ENCODE measurements around the gene GNL3L. TPM values are rescaled to one million over a fixed set of nuclear protein-coding genes. Genes with fewer than 3 reads are reported as not detected.

Gene GNL3L
- total RNA-seq, 4 donors from 2014 or later: 21.2 to 34.8 (median 24.4) TPM

DNA sequence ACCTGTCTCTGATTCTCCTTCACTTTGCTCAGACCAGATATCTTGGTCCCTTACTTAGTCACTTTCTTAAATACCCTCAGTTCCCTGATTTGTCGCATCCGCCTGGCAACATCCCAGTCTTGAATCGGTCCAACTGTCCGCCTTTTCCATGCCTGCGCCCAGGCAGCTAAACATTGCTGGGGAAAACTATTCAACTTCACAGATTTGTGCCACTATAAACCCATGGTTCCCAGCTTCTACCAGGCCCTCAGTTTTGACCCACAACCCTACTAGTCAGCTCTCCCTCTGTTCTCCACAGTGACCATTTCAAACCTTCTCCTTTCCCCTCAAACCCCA lies 33.5 kb upstream of the GNL3L start:
- peaks cover 0 to 39% (median 3%) of the 10 kb centered on the region in 3 donors for H3K4me1 ChIP-seq
- no peak for DNase-seq
- H3K27me3 ChIP-seq: no peaks in the 10 kb centered on the region
- no peak for TF ChIP-seq POLR2A (IDR thresholded peaks at IDR 0.05)
- TF ChIP-seq, protein P1, sequence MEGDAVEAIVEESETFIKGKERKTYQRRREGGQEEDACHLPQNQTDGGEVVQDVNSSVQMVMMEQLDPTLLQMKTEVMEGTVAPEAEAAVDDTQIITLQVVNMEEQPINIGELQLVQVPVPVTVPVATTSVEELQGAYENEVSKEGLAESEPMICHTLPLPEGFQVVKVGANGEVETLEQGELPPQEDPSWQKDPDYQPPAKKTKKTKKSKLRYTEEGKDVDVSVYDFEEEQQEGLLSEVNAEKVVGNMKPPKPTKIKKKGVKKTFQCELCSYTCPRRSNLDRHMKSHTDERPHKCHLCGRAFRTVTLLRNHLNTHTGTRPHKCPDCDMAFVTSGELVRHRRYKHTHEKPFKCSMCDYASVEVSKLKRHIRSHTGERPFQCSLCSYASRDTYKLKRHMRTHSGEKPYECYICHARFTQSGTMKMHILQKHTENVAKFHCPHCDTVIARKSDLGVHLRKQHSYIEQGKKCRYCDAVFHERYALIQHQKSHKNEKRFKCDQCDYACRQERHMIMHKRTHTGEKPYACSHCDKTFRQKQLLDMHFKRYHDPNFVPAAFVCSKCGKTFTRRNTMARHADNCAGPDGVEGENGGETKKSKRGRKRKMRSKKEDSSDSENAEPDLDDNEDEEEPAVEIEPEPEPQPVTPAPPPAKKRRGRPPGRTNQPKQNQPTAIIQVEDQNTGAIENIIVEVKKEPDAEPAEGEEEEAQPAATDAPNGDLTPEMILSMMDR (IDR thresholded peaks at IDR 0.05): no peak
- no peaks in the 10 kb centered on the region for H3K9me3 ChIP-seq
- H3K36me3 ChIP-seq: no peaks in the 10 kb centered on the region
- H3K4me3 ChIP-seq: peak overlapping the region in 3 of 4 donors; percentile 60 to 74 (median 67)
- WGBS, 2 donors: 27 to 70% methylated on average over 5 of the region's 5 CpGs
- intact Hi-C loops (cut with DNase I): no loop called here
- H3K27ac ChIP-seq: peak overlapping the region in 3 of 4 donors; percentile 80 to 88 (median 81)

DNA sequence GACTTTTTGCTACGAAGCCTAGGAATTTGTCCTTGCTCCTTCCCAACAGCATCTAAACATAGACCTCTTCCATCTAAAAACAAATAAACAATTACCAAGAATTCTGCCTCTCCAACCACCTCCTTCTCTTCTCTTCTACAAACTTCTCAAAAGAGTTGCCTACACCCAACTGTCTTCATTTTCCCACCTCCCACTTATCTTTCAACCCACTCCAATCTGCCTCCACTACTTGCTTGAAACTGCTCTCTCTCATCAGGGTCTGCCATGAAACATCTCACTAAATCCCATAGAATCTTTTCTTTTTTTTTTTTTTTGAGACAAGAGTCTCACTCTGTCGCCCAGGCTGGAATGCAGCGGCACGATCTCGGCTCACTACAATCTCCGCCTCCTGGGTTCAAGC lies 33.1 kb upstream of the GNL3L start:
- H3K9me3 ChIP-seq: no peaks in the 10 kb centered on the region
- WGBS, 2 donors: 80 to 89% methylated on average over 6 of the region's 6 CpGs
- no peak for DNase-seq
- peak overlapping the region in 1 of 4 donors; percentile 81 for H3K27ac ChIP-seq
- no peaks in the 10 kb centered on the region for H3K36me3 ChIP-seq
- peaks cover 0 to 36% (median 3%) of the 10 kb centered on the region in 3 donors for H3K4me1 ChIP-seq
- H3K27me3 ChIP-seq: no peaks in the 10 kb centered on the region
- H3K4me3 ChIP-seq: no peak overlapping the region
- intact Hi-C loops (cut with DNase I): no loop called here
- no peak for TF ChIP-seq POLR2A (IDR thresholded peaks at IDR 0.05)
- TF ChIP-seq, protein P1 (IDR thresholded peaks at IDR 0.05): no peak

DNA sequence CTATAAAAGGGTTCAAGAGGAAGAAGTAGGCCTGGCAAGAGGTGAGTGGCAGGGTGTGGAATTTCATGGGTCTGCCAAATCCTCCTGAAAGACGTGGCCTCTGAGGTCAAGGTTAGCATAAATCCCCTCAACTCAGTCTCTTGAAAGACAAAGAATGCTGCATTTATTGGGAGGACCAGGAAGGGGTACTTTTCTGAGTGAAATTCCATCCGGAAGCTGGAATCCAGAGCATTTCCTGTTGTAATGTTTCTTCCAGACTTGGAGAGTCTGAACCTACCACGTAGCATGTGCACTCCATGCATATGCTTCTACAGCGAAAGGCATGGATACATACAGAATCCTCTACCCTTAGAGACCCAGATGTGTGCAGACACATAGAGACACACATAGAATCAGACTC lies 20.6 kb upstream of the GNL3L start:
- H3K9me3 ChIP-seq: no peaks in the 10 kb centered on the region
- H3K4me1 ChIP-seq: no peaks in the 10 kb centered on the region
- H3K27ac ChIP-seq: no peak overlapping the region
- no peak for DNase-seq
- WGBS, 2 donors: 61 to 83% methylated on average over 3 to 4 of the region's 4 CpGs
- no peak overlapping the region for H3K4me3 ChIP-seq
- no peaks in the 10 kb centered on the region for H3K27me3 ChIP-seq
- TF ChIP-seq, protein P1 (IDR thresholded peaks at IDR 0.05): no peak
- no peak for TF ChIP-seq POLR2A (IDR thresholded peaks at IDR 0.05)
- H3K36me3 ChIP-seq: no peaks in the 10 kb centered on the region
- intact Hi-C loops (cut with DNase I): no loop called here

DNA sequence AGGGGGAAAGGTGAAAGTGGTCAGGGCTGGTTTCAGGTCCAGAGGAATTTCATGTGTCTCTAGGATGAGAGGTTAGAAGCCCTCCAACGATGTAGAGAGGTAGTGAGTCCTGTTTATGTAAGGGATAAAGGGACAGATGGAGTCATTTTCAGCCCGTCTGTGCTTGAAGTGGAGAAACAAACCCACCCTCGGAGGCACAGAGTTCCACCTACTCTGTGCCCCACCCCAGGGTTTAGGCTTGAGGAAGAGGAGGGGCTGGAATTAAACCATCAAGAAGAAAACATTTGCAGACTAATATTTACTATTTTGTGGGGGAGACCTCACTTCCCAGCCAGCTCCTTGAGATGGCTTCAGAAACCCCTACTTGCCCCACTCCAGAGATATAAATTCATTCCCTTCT lies 868 bp upstream of the GNL3L start:
- no peak for DNase-seq
- WGBS, 2 donors: 49 to 55% methylated on average over 3 of the region's 3 CpGs

DNA sequence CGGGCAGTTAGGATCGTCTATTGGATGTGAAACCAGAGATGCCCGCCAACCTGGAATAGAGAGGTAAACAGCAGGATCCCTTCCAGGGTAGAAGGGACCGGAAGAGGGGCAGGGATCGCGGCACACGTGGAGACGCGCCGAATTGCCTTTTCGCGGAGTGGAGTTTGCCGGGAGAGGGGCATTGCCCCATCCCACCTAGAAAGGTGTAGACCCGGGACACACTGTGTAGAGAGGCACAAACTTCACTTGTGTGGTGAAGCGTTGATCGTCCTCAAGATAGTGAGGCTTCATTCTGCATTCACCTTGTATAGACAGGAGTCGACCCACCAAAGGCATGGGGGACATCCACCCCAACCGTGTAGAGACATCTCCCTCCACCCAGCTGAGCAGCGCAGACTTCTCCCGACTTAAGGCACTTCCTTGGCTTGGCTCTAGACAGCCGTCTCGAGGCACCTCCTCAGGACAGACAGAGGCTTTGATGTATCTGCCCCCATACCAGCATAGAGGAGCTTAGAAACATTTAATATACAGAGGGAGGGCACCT lies 410 bp downstream of the GNL3L start:
- Histone ChIP-seq H3K4me3 (peak overlapping the region; percentile 55 to 74 (median 67)), H3K4me1 (peaks cover 0 to 28% (median 6%) of the 10 kb centered on the region in 3 donors), H3K36me3 (peaks cover 0 to 4% (median 0%) of the 10 kb centered on the region in 3 donors), H3K27me3 (no peaks in the 10 kb centered on the region), H3K27ac (peak overlapping the region; percentile 31 to 90 (median 75)), H3K9me3 (no peaks in the 10 kb centered on the region)
- intact Hi-C loops (cut with DNase I): no loop called here
- TF ChIP-seq, protein P1 (IDR thresholded peaks at IDR 0.05): no peak
- TF ChIP-seq POLR2A (IDR thresholded peaks at IDR 0.05): no peak
- WGBS, 2 donors: 0 to 36% methylated on average over 7 to 12 of the region's 22 CpGs
- no peak for DNase-seq

More for the DNA sequence above, 868 bp upstream of the GNL3L start:
- Histone ChIP-seq H3K4me1 (peaks cover 0 to 28% (median 6%) of the 10 kb centered on the region in 3 donors), H3K4me3 (peak overlapping the region; percentile 31 to 74 (median 67)), H3K27ac (peak overlapping the region; percentile 78 to 92 (median 86)), H3K9me3 (no peaks in the 10 kb centered on the region), H3K27me3 (no peaks in the 10 kb centered on the region), H3K36me3 (peaks cover 0 to 4% (median 0%) of the 10 kb centered on the region in 3 donors)
- TF ChIP-seq, protein P1 (IDR thresholded peaks at IDR 0.05): no peak
- no peak for TF ChIP-seq POLR2A (IDR thresholded peaks at IDR 0.05)
- intact Hi-C loops (cut with DNase I): no loop called here

Data from esophagus squamous epithelium (tissue), 5 donors.